Gastrocnemius medialis (tissue), 4 donors: Measurements from ENCODE around the gene ZNHIT3.

Experiments
- CTCF ChIP-seq, 5 experiments: fragments of 450-650 bp in 3 of 5; fragments of 200-600 bp in 2 of 5; sonication (generic) in 2 of 5; IDR thresholded peaks in 4 of 5; conservative IDR thresholded peaks in 1 of 5; 1 replicate in 4 of 5; 2 replicates in 1 of 5; pipeline ENCODE4 v1.5.1; 2016 to 2019; ENCODE audit warnings: antibody characterized with exemption in 5 of 5, mild to moderate bottlenecking in 3 of 5, moderate library complexity in 3 of 5
- POLR2A ChIP-seq, 2 donors: fragments of 450-650 bp; IDR thresholded peaks; one replicate each; pipeline ENCODE4 v1.6.1; 2017; ENCODE audit warnings: antibody characterized with exemption in 2 of 2, mild to moderate bottlenecking in 2 of 2, moderate library complexity in 2 of 2

DNA sequence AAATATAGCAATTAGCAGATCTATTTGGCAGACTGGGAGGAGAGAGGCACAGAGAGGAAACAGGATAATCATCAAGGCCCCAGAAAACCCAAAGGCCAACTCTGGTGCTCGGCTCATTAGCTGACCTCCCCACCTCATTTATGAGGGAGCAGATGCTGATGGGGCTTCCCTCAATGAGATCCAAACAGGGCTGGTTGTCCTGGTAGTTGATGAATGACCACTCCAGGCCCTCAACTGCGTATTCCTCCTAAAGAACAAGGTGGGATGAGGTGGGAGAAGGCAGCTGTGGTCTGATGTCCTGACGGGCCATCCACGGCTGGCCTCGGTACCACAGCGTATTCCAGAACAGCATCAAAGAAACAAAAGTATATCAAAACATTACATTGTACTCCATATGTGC, 20.8 kb downstream of the ZNHIT3 start:
- TF ChIP-seq CTCF (IDR thresholded peaks at IDR 0.05 in 4 of 5, conservative IDR thresholded peaks at IDR 0.05 in 1 of 5) (no peak), POLR2A (IDR thresholded peaks at IDR 0.05) (no peak)
